SK-N-SH treated with all-trans-retinoic acid at 6 μM for 48 hours (cell line): ENCODE data around the gene STOM.

Experiments used
- ATAC-seq: fragments of 200-7000 bp; cut with Tn5 transposase; 3 replicates; pipeline ENCODE4 v1.9.1; 2020; ENCODE audit warnings: mild to moderate bottlenecking, moderate library complexity
- ARNTL ChIP-seq: fragments of 450-650 bp; formaldehyde crosslinking; IDR thresholded peaks from 2 replicates; pipeline ENCODE4 v1.5.0; 2020; ENCODE audit warnings: low read depth, mild to moderate bottlenecking, moderate library complexity, borderline replicate concordance
- BACH2 ChIP-seq: fragments of 250-450 bp; sonication (Bioruptor Pico); IDR thresholded peaks from 2 replicates; pipeline ENCODE4 v1.9.0; 2021; ENCODE audit warnings: mild to moderate bottlenecking, borderline replicate concordance
- CREB5 ChIP-seq: fragments of 250-450 bp; sonication (Bioruptor Pico); IDR thresholded peaks from 2 replicates; pipeline ENCODE4 v1.5.1; 2020; ENCODE audit warnings: low read depth, mild to moderate bottlenecking, moderate library complexity
- CSDC2 ChIP-seq: fragments of 250-450 bp; sonication (Bioruptor Pico); IDR thresholded peaks from 2 replicates; pipeline ENCODE4 v1.5.0; 2020; ENCODE audit warnings: mild to moderate bottlenecking, moderate library complexity
- CSRNP3 ChIP-seq: fragments of 250-450 bp; sonication (Bioruptor Pico); IDR thresholded peaks from 2 replicates; pipeline ENCODE4 v1.5.1; 2021; ENCODE audit warnings: mild to moderate bottlenecking, moderate library complexity
- ESRRG ChIP-seq: fragments of 250-450 bp; sonication (Bioruptor Pico); IDR thresholded peaks from 2 replicates; pipeline ENCODE4 v1.6.1; 2021; ENCODE audit warnings: mild to moderate bottlenecking
- GLIS3 ChIP-seq: fragments of 250-450 bp; sonication (Bioruptor Pico); IDR thresholded peaks from 2 replicates; pipeline ENCODE4 v1.5.0; 2020; ENCODE audit warnings: mild to moderate bottlenecking, moderate library complexity
- ISL1 ChIP-seq: fragments of 250-450 bp; sonication (Bioruptor Pico); IDR thresholded peaks from 2 replicates; pipeline ENCODE4 v2.1.2; 2022; ENCODE audit warnings: mild to moderate bottlenecking, moderate library complexity
- OSR1 ChIP-seq: fragments of 250-450 bp; sonication (Bioruptor Pico); IDR thresholded peaks from 2 replicates; pipeline ENCODE4 v1.8.0; 2022; ENCODE audit warnings: moderate library complexity, mild to moderate bottlenecking, inconsistent platforms
- PATZ1 ChIP-seq: fragments of 250-450 bp; sonication (Bioruptor Pico); IDR thresholded peaks from 2 replicates; pipeline ENCODE4 v1.8.0; 2020; ENCODE audit warnings: mild to moderate bottlenecking, moderate library complexity, borderline replicate concordance
- POU6F1 ChIP-seq: fragments of 250-450 bp; sonication (Bioruptor Pico); IDR thresholded peaks from 2 replicates; pipeline ENCODE4 v1.8.0; 2021; ENCODE audit warnings: low read depth, mild to moderate bottlenecking, moderate library complexity, borderline replicate concordance
- PPARA ChIP-seq: fragments of 250-450 bp; sonication (Bioruptor Pico); IDR thresholded peaks from 2 replicates; pipeline ENCODE4 v1.5.0; 2020; ENCODE audit warnings: mild to moderate bottlenecking, borderline replicate concordance
- RARB ChIP-seq: fragments of 250-450 bp; sonication (Bioruptor Pico); IDR thresholded peaks from 2 replicates; pipeline ENCODE4 v1.8.0; 2021; ENCODE audit warnings: mild to moderate bottlenecking, moderate library complexity
- SNAI2 ChIP-seq: fragments of 250-450 bp; sonication (Bioruptor Pico); IDR thresholded peaks from 2 replicates; pipeline ENCODE4 v1.5.0; 2020; ENCODE audit warnings: mild to moderate bottlenecking, moderate library complexity
- TCF4 ChIP-seq: fragments of 250-450 bp; sonication (Bioruptor Pico); IDR thresholded peaks from 2 replicates; pipeline ENCODE4 v1.8.0; 2021; ENCODE audit warnings: mild to moderate bottlenecking, moderate library complexity, borderline replicate concordance
- TOX ChIP-seq: fragments of 250-450 bp; sonication (Bioruptor Pico); IDR thresholded peaks from 2 replicates; pipeline ENCODE4 v1.8.0; 2021; ENCODE audit warnings: mild to moderate bottlenecking, moderate library complexity, borderline replicate concordance
- TSHZ2 ChIP-seq: fragments of 250-450 bp; sonication (Bioruptor Pico); IDR thresholded peaks from 2 replicates; pipeline ENCODE4 v1.5.0; 2020; ENCODE audit warnings: mild to moderate bottlenecking, moderate library complexity
- ZC3H10 ChIP-seq: fragments of 250-450 bp; sonication (Bioruptor Pico); IDR thresholded peaks from 2 replicates; pipeline ENCODE4 v1.5.1; 2021; ENCODE audit warnings: mild to moderate bottlenecking, moderate library complexity
- ZFP3 ChIP-seq: fragments of 250-450 bp; sonication (Bioruptor Pico); IDR thresholded peaks from 2 replicates; pipeline ENCODE4 v1.5.0; 2020; ENCODE audit warnings: mild to moderate bottlenecking, moderate library complexity
- ZFP30 ChIP-seq: fragments of 450-650 bp; formaldehyde crosslinking; IDR thresholded peaks from 2 replicates; pipeline ENCODE4 v1.5.0; 2022; ENCODE audit warnings: mild to moderate bottlenecking, moderate library complexity
- ZNF70 ChIP-seq: fragments of 450-650 bp; formaldehyde crosslinking; IDR thresholded peaks from 2 replicates; pipeline ENCODE4 v1.5.0; 2020; ENCODE audit warnings: mild to moderate bottlenecking, moderate library complexity
- ZNF8 ChIP-seq: fragments of 450-650 bp; formaldehyde crosslinking; IDR thresholded peaks from 2 replicates; pipeline ENCODE4 v1.5.0; 2020; ENCODE audit warnings: mild to moderate bottlenecking, moderate library complexity

The STOM gene

GRCh38 chr9:121324755-121325154, 45.3 kb downstream of the STOM start:
- ATAC-seq = no peak
- no peak for TF ChIP-seq ZNF8
- no peak for TF ChIP-seq TOX
- no peak for TF ChIP-seq TSHZ2 (CRISPR knock-in tag)
- TF ChIP-seq CSDC2 (CRISPR knock-in tag) = no peak
- TF ChIP-seq ZC3H10 (CRISPR knock-in tag) = no peak
- no peak for TF ChIP-seq SNAI2 (CRISPR knock-in tag)
- no peak for TF ChIP-seq OSR1
- TF ChIP-seq GLIS3 (CRISPR knock-in tag) = no peak
- TF ChIP-seq ARNTL (CRISPR knock-in tag) = no peak

- no peak for TF ChIP-seq ARNTL (CRISPR knock-in tag)
- TF ChIP-seq ZFP30 = no peak
- no peak for TF ChIP-seq ZNF70 (CRISPR knock-in tag)
- TF ChIP-seq POU6F1 (CRISPR knock-in tag) = no peak
- no peak for TF ChIP-seq ISL1 (CRISPR knock-in tag)
- no peak for TF ChIP-seq PATZ1 (CRISPR knock-in tag)
- TF ChIP-seq CSRNP3 = no peak
- no peak for ATAC-seq
Measured at GRCh38 chr9:121324316-121324715, 45.7 kb downstream of the STOM start.

GRCh38 chr9:121323449-121324151, 46.5 kb downstream of the STOM start:
- ATAC-seq = no peak
- TF ChIP-seq ESRRG (CRISPR knock-in tag) (no peak), ZNF8 (no peak), ZFP30 (no peak), BACH2 (CRISPR knock-in tag) (no peak), ARNTL (CRISPR knock-in tag) (no peak), TCF4 (CRISPR knock-in tag) (no peak), ISL1 (CRISPR knock-in tag) (no peak), PPARA (CRISPR knock-in tag) (no peak), POU6F1 (CRISPR knock-in tag) (no peak), ZFP3 (no peak), TOX (no peak), SNAI2 (CRISPR knock-in tag) (no peak), RARB (CRISPR knock-in tag) (no peak), TSHZ2 (CRISPR knock-in tag) (no peak), GLIS3 (CRISPR knock-in tag) (no peak), OSR1 (no peak), ZC3H10 (CRISPR knock-in tag) (no peak), CREB5 (no peak)
